GM23338 (cell line): ENCODE measurements around the gene MTA2. TPM values are rescaled to one million over a fixed set of nuclear protein-coding genes. Genes with fewer than 3 reads are reported as not detected.

Source experiments
- ATAC-seq: fragments of 200-7000 bp; cut with Tn5 transposase; 3 replicates; pipeline ENCODE4 v1.9.1; 2020
- DNase-seq: peaks from one replicate; pipeline ENCODE4 v3.0.0-alpha.2; 2015; ENCODE audit warnings: low spot score
- H2AFZ ChIP-seq: fragments of 200-600 bp; sonication (generic); 2 replicates; pipeline ENCODE4 v1.8.0; 2016; ENCODE audit warnings: antibody characterized with exemption, mild to moderate bottlenecking, moderate library complexity
- H3F3A ChIP-seq: fragments of 200-600 bp; sonication (generic); replicated peaks from 2 replicates; pipeline ENCODE4 v1.8.0; 2017; ENCODE audit warnings: antibody characterized with exemption, mixed run types, low read depth
- H3K27ac ChIP-seq: fragments of 200-600 bp; sonication (generic); 2 replicates; pipeline ENCODE4 v1.6.1; 2016; ENCODE audit warnings: low read depth
- H3K27me3 ChIP-seq: fragments of 200-600 bp; sonication (generic); 2 replicates; pipeline ENCODE4 v1.8.0; 2016; ENCODE audit warnings: mild to moderate bottlenecking, mixed run types, moderate library complexity; ENCODE audit not compliant: insufficient read depth
- H3K36me3 ChIP-seq: fragments of 200-600 bp; sonication (generic); 2 replicates; pipeline ENCODE4 v1.8.0; 2016; ENCODE audit warnings: mild to moderate bottlenecking; ENCODE audit not compliant: insufficient read depth
- H3K4me1 ChIP-seq: fragments of 200-600 bp; sonication (generic); 2 replicates; pipeline ENCODE4 v1.8.0; 2016; ENCODE audit warnings: mild to moderate bottlenecking, moderate library complexity; ENCODE audit not compliant: insufficient read depth
- H3K4me2 ChIP-seq: fragments of 200-600 bp; sonication (generic); 2 replicates; pipeline ENCODE4 v1.7.1; 2017; ENCODE audit warnings: mixed run types
- H3K4me3 ChIP-seq: fragments of 200-600 bp; sonication (generic); 2 replicates; pipeline ENCODE4 v1.6.1; 2016; ENCODE audit warnings: mixed run types
- H3K79me2 ChIP-seq: fragments of 200-600 bp; sonication (generic); replicated peaks from 2 replicates; pipeline ENCODE4 v1.8.0; 2017; ENCODE audit warnings: mild to moderate bottlenecking; ENCODE audit not compliant: insufficient read depth
- H3K9me2 ChIP-seq: fragments of 200-600 bp; sonication (generic); 2 replicates; pipeline ENCODE4 v1.8.0; 2017; ENCODE audit not compliant: insufficient read depth
- H4K20me1 ChIP-seq: fragments of 200-600 bp; sonication (generic); replicated peaks from 2 replicates; pipeline ENCODE4 v1.8.0; 2017; ENCODE audit warnings: mild to moderate bottlenecking; ENCODE audit not compliant: insufficient read depth
- H3K27ac Mint-ChIP-seq: 2 replicates; pipeline ENCODE4 v1.8.0; 2020; ENCODE audit warnings: inconsistent platforms, mild to moderate bottlenecking, moderate library complexity, mixed read lengths
- H3K27me3 Mint-ChIP-seq: 3 replicates; pipeline ENCODE4 v1.8.0; 2022; ENCODE audit warnings: low read depth, mild to moderate bottlenecking, moderate library complexity, mixed read lengths, inconsistent platforms; ENCODE audit not compliant: insufficient read depth, poor library complexity
- H3K36me3 Mint-ChIP-seq: 3 replicates; pipeline ENCODE4 v1.8.0; 2021; ENCODE audit warnings: low read depth, mild to moderate bottlenecking, inconsistent platforms, moderate library complexity, mixed read lengths
- H3K4me1 Mint-ChIP-seq: 3 replicates; pipeline ENCODE4 v1.8.0; 2020; ENCODE audit warnings: mild to moderate bottlenecking, inconsistent platforms, mixed read lengths
- H3K4me3 Mint-ChIP-seq: 3 replicates; pipeline ENCODE4 v1.8.0; 2021; ENCODE audit warnings: moderate library complexity, mild to moderate bottlenecking, inconsistent platforms, mixed read lengths
- H3K9me3 Mint-ChIP-seq: 3 replicates; pipeline ENCODE4 v1.8.0; 2020; ENCODE audit warnings: moderate library complexity, mild to moderate bottlenecking, inconsistent platforms, mixed read lengths
- CREB1 ChIP-seq: fragments of 250-450 bp; sonication (Bioruptor Pico); IDR thresholded peaks from 2 replicates; pipeline ENCODE4 v1.5.0; 2020; ENCODE audit warnings: low read depth, mild to moderate bottlenecking, moderate library complexity
- EZH2 ChIP-seq: fragments of 200-600 bp; sonication (generic); IDR thresholded peaks from one replicate; pipeline ENCODE4 v1.8.0; 2017; ENCODE audit warnings: antibody characterized with exemption, mild to moderate bottlenecking, low read depth; ENCODE audit not compliant: unreplicated experiment
- EZH2phosphoT487 ChIP-seq: fragments of 200-600 bp; sonication (generic); IDR thresholded peaks from one replicate; pipeline ENCODE4 v1.8.1; 2018; ENCODE audit warnings: antibody characterized with exemption; ENCODE audit not compliant: unreplicated experiment
- JUNB ChIP-seq: IDR thresholded peaks from one replicate; pipeline ENCODE4 v1.6.1; 2016; ENCODE audit warnings: antibody characterized with exemption; ENCODE audit not compliant: unreplicated experiment
- NANOG ChIP-seq: IDR thresholded peaks from 2 replicates; pipeline ENCODE4 v1.6.1; 2016; ENCODE audit warnings: antibody characterized with exemption, borderline replicate concordance
- POLR2AphosphoS5 ChIP-seq: IDR thresholded peaks from 2 replicates; pipeline ENCODE4 v1.6.1; 2016; ENCODE audit warnings: antibody characterized with exemption, low read depth
- STAT1 ChIP-seq: IDR thresholded peaks from one replicate; pipeline ENCODE4 v1.6.1; 2016; ENCODE audit warnings: antibody characterized with exemption; ENCODE audit not compliant: unreplicated experiment
- ZNF114 ChIP-seq: fragments of 250-450 bp; sonication (Bioruptor Pico); IDR thresholded peaks from 2 replicates; pipeline ENCODE4 v1.5.0; 2020; ENCODE audit warnings: mild to moderate bottlenecking, moderate library complexity
- ZNF331 ChIP-seq: fragments of 250-450 bp; sonication (Bioruptor Pico); IDR thresholded peaks from 2 replicates; pipeline ENCODE4 v1.5.0; 2020; ENCODE audit warnings: low read depth, mild to moderate bottlenecking, moderate library complexity
- polyA plus RNA-seq: library from polyadenylated mRNA; unstranded; fragments of >200 nt; fragmentation: Nextera tagmentation; extraction: Ambion mirVana; gene quantifications from 2 replicates; pipeline ENCODE4 v1.2.1, GENCODE V29; 2016
- total RNA-seq: library from RNA; depleted of rRNA; stranded (reverse); fragments of >200 nt; shearing (Covaris generic); gene quantifications from 2 replicates; pipeline ENCODE4 v1.2.3, GENCODE V29; 2014
- TF ChIP-seq, protein P1 (sequence below): IDR thresholded peaks from 2 replicates; pipeline ENCODE4 v1.6.1; 2016; ENCODE audit warnings: antibody characterized with exemption
- TF ChIP-seq, protein P2 (sequence below), 2 experiments: fragments of 200-600 bp in 1 of 2; sonication (generic) in 1 of 2; conservative IDR thresholded peaks; 2 replicates each; pipeline versions ENCODE4 v1.5.1 to v1.6.1; 2016 to 2017; ENCODE audit warnings: antibody characterized with exemption in 2 of 2, low read depth in 2 of 2, mild to moderate bottlenecking in 2 of 2, moderate library complexity in 1 of 2

MTA2 gene
- total and polyA plus RNA-seq, 2 experiments from 2014 or later: 22.9 to 102 TPM

DNA sequence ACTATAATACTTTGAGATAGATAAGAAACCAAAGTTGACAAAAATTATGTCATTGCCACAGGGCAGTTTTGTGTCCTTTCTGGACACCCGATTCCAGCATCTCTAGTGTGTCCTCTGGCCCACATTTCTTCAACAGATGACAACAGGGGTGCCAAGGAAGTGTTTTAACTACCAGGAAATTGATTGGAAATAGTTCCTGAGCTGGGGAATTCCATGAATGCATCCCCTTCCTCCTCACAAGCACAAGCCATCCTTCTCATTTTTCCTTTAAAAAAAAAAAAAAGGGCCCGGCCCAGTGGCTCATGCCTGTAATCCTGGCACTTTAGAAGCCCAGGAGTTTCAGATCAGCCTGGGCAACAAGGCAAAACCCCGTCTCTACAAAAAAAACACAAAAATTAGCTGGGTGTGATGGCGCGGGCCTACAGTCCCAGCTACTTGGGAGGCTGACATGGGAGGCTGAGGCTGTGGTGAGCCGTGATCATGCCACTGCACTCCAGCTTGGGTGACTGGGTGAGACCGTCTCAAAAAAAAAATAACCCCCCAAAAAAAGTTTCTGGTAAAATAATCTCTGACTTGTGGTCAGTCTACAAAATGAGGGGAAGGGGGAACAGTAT, 20.9 kb upstream of the MTA2 start:
- Histone ChIP-seq H3K9me2 (no peaks in the 10 kb centered on the region), H3K4me3 (peak overlapping the region; percentile 87), H3K27ac (peak overlapping the region; percentile 88), H3K27me3 (no peaks in the 10 kb centered on the region), H4K20me1 (no peaks in the 10 kb centered on the region), H3K4me2 (peak overlapping the region; percentile 68), H2AFZ (no peak overlapping the region), H3K4me1 (peaks cover 12% of the 10 kb centered on the region), H3K79me2 (peaks cover 8% of the 10 kb centered on the region; the same call in 1 of the 2 replicates), H3K36me3 (peaks cover 17% of the 10 kb centered on the region), H3F3A (peaks cover 39% of the 10 kb centered on the region)
- TF ChIP-seq EZH2 (no peak), EZH2phosphoT487 (no peak), ZNF331 (CRISPR knock-in tag) (no peak), ZNF114 (CRISPR knock-in tag) (no peak)
- TF ChIP-seq, protein P1, sequence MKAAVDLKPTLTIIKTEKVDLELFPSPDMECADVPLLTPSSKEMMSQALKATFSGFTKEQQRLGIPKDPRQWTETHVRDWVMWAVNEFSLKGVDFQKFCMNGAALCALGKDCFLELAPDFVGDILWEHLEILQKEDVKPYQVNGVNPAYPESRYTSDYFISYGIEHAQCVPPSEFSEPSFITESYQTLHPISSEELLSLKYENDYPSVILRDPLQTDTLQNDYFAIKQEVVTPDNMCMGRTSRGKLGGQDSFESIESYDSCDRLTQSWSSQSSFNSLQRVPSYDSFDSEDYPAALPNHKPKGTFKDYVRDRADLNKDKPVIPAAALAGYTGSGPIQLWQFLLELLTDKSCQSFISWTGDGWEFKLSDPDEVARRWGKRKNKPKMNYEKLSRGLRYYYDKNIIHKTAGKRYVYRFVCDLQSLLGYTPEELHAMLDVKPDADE: no peak
- ATAC-seq (no peak), DNase-seq (peak; percentile 57)
- Mint-ChIP-seq H3K4me3 (peak overlapping the region; percentile 94), H3K27ac (peak overlapping the region; percentile 96), H3K27me3 (peaks cover 11% of the 10 kb centered on the region), H3K4me1 (peaks cover 16% of the 10 kb centered on the region), H3K36me3 (peaks cover 35% of the 10 kb centered on the region), H3K9me3 (no peaks in the 10 kb centered on the region)

DNA sequence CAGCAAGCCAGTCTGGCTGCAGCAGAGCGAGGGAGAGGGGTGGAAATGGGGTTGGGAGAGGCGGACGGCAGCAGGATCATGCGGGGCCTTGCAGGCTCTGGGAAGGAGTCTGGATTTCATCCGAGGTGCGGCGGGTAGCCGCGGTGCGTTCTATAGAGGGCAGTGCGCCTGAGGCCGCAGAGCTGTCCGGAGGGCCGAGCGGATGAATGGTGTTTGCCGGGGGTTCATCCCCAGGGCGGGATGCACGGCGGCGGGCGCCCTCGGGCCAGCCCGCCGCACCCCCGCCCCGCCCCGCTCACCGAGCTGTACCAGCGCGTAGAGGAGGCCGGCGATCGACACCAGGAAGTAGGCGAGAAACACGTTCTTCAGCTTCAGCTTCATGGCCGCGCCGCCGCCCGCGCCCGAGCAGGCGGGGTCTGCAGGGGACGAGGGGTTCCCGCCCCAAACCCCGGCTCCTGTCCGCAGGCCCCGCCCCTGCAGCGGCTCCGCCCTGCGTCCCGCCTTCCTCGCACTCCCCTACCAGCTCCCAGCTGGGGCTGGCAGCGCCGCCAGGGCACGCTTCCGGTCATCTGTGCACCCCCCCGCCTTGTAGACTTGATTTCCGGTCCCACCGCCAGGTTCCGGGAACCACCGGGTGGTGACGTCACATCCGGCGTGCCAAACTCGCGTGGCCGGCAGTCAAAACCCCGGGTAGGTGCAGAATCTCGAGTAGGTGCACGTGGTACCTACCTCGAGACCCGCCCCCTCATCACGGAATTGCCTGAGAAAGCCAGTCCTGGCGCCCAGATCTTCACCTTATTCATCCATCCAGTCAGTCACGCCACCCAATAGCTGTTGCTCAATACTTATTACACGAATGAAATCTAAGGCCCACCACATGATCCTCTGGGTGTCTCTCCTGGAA, 20.2 kb upstream of the MTA2 start, which contains the start of gene B3GAT3:
B3GAT3 (minus strand) TSS at position 420 of the 904 bp plus-strand sequence; CDS start at position 381, 39 bp downstream.
- Histone ChIP-seq H2AFZ (peak within 1 kb of the TSS; percentile 38), H3K27ac (peak within 1 kb of the TSS; percentile 88), H3K9me2 (no peaks in the 10 kb centered on the region), H3K4me3 (peak within 1 kb of the TSS; percentile 87), H4K20me1 (no peaks in the 10 kb centered on the region), H3K4me2 (peak within 1 kb of the TSS; percentile 90), H3F3A (peaks cover 39% of the 10 kb centered on the region), H3K4me1 (peaks cover 12% of the 10 kb centered on the region), H3K79me2 (peaks cover 8% of the 10 kb centered on the region; the same call in 1 of the 2 replicates), H3K36me3 (peaks cover 17% of the 10 kb centered on the region), H3K27me3 (no peaks in the 10 kb centered on the region)
- Mint-ChIP-seq H3K9me3 (no peaks in the 10 kb centered on the region), H3K4me1 (peaks cover 16% of the 10 kb centered on the region), H3K27ac (peak within 1 kb of the TSS; percentile 96), H3K4me3 (peak within 1 kb of the TSS; percentile 94), H3K36me3 (peaks cover 31% of the 10 kb centered on the region), H3K27me3 (peaks cover 9% of the 10 kb centered on the region)
- ATAC-seq (peak; percentile 94), DNase-seq (peak; percentile 98)
- TF ChIP-seq, protein P2, sequence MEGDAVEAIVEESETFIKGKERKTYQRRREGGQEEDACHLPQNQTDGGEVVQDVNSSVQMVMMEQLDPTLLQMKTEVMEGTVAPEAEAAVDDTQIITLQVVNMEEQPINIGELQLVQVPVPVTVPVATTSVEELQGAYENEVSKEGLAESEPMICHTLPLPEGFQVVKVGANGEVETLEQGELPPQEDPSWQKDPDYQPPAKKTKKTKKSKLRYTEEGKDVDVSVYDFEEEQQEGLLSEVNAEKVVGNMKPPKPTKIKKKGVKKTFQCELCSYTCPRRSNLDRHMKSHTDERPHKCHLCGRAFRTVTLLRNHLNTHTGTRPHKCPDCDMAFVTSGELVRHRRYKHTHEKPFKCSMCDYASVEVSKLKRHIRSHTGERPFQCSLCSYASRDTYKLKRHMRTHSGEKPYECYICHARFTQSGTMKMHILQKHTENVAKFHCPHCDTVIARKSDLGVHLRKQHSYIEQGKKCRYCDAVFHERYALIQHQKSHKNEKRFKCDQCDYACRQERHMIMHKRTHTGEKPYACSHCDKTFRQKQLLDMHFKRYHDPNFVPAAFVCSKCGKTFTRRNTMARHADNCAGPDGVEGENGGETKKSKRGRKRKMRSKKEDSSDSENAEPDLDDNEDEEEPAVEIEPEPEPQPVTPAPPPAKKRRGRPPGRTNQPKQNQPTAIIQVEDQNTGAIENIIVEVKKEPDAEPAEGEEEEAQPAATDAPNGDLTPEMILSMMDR (conservative IDR thresholded peaks at IDR 0.05; ENCODE audit: low read depth in 2 of 2): 0 out of 4 replicates have a peak, but pooled peaks of 1 of the 2 experiments have one; percentile 9
- TF ChIP-seq STAT1 (no peak), EZH2phosphoT487 (no peak), POLR2AphosphoS5 (peak; percentile 95), CREB1 (CRISPR knock-in tag) (peak; percentile 99), JUNB (no peak), NANOG (no peak)
